GM10847 (cell line): ENCODE measurements around the gene ELMO1.

ENCODE experiments used
- POLR2A ChIP-seq: IDR thresholded peaks from 2 replicates; pipeline ENCODE4 v1.6.1; 2011; ENCODE audit not compliant: insufficient read length; ENCODE audit errors: extremely low read depth

The ELMO1 gene, protein sequence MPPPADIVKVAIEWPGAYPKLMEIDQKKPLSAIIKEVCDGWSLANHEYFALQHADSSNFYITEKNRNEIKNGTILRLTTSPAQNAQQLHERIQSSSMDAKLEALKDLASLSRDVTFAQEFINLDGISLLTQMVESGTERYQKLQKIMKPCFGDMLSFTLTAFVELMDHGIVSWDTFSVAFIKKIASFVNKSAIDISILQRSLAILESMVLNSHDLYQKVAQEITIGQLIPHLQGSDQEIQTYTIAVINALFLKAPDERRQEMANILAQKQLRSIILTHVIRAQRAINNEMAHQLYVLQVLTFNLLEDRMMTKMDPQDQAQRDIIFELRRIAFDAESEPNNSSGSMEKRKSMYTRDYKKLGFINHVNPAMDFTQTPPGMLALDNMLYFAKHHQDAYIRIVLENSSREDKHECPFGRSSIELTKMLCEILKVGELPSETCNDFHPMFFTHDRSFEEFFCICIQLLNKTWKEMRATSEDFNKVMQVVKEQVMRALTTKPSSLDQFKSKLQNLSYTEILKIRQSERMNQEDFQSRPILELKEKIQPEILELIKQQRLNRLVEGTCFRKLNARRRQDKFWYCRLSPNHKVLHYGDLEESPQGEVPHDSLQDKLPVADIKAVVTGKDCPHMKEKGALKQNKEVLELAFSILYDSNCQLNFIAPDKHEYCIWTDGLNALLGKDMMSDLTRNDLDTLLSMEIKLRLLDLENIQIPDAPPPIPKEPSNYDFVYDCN

DNA sequence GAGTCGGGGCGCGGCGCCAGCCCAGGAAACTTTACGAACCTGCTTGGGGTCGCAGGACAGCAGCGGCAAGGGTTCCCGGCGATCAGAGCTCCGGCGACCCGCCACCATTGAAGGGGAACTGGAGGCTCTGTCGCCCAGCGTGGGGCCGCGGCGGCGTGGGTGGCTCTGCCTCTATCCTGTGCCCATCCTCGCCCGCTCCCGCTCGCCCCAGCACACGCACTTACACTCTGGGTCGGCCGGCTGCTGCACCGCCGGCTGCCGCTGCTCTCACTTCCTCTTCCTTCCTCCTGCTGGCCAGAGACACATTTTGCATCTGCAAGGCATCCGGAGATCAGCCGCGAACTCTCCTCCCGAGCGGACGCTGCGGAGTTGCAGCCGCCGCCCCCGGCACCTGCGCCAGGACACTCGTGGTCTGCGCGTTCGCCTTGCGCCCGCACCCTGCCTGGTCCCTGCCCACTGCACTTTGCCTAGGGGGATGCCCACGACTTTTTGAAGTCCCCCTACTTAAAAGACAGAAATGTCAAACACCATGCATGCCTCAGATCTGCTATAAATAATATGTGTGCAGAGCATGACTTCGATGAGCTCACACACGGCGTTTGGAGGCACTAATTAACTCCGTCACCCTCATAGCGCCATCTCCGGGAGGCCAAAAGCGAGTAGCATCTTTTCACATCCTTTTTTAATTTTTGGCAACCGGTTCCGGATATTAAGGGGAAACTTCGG, at the start of gene ELMO1:
ELMO1 (minus strand) TSS at position 229 of the 726 bp plus-strand sequence. CDS start 106,174 bp downstream, outside the sequence.
- TF ChIP-seq POLR2A: no peak

DNA sequence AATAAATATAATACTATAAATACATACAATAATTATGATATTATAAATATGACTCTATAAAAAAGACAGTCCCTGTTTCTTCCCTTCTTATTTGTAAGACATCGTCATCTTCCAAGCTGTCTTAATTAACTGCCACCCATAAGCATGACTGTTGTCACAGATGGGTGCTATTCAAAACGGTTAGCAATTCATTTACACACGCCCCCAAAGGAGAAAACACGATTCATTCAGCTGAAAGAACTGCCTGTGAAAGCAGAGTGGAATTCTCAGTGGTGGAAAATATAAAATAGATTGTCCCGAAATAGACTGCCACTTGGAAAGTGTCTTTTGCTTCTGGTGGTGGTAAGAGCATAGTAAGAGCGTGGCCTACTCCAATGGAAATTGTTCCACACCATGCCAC, 48.9 kb upstream of the ELMO1 start:
- TF ChIP-seq POLR2A: no peak

DNA sequence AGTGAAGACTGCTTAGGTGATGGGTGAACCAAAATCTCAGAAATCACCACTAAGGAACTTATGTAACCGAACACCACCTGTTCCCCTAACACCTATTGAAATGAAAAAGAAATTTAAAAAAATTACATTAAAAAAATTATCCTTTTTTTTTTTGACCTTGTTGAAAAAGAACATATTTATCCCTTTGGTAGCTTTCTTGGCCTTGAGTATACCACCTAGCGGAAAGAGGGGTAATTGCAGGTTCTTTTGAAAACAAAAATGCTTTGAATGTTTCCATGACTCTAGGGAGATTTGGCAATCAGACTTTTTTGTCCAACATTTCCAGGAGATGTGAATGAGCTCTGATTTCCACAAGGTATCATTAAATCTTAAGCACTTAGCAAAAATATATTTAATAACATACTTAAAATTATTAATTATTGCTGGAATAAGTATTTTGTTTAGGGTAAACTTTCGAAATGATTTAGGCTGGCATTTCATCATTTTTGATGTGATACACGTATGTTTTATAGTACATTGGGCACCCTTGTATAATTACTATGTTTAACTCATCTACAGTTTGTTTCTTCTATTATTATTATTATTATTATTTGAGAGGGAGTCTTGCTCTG, 47.0 kb upstream of the ELMO1 start:
- TF ChIP-seq POLR2A: no peak

DNA sequence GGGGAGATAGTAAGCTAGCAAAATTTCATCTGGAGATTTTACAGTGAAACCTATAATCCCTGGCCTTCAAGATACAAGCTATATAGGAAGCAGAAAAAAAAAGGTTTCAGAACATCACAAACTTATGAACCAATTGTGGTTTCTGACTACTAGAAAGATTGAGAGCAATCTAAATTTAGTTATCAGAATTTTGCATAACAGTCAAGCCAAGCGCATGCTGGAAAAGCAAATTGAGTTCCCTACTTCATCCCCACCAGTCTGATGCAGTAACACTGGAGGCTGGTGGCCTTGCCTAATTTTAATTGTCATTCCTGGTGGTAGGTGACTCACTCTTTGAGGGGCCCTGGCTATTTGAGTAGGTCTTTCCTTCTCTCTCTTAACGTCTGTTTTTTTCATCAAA, 46.3 kb upstream of the ELMO1 start:
- TF ChIP-seq POLR2A: no peak

DNA sequence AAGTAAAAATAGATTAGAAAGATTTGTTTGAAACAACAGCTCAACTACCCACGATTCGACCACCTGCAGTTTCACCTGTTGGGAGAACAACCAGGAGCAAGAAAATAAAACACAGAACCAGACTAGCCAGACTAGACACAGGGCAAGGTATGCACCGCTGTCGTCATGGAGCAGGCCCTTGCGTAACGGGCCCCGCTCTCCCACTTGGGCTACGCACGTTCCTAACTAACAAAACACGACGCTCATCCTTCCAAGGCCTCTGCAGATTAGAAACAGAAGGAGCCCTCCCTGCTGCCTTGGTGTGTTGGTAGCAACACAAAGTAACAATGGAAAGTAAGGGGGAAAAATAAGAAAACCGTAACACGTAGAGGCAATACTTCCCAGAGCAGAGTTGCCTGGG, 45.1 kb upstream of the ELMO1 start:
- no peak for TF ChIP-seq POLR2A

DNA sequence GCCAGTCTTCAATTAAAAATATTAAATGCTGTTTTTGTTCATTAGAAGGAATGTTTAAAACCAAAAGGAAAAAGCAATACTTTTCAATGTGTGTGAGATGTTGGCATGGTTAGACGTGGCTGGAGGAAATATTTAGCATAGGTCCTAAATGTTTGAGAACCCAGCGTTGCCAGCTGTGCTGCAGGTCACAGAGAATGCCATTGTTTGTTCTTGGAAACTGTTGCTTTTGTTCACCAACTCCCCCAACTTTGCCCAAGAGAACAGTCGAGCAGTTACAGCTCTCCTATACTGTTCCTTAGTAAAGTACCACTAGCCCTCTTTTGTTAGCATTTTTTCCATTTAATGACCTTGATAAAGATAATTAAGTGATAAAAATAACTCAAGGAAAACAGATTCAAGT, 44.5 kb upstream of the ELMO1 start:
- no peak for TF ChIP-seq POLR2A

DNA sequence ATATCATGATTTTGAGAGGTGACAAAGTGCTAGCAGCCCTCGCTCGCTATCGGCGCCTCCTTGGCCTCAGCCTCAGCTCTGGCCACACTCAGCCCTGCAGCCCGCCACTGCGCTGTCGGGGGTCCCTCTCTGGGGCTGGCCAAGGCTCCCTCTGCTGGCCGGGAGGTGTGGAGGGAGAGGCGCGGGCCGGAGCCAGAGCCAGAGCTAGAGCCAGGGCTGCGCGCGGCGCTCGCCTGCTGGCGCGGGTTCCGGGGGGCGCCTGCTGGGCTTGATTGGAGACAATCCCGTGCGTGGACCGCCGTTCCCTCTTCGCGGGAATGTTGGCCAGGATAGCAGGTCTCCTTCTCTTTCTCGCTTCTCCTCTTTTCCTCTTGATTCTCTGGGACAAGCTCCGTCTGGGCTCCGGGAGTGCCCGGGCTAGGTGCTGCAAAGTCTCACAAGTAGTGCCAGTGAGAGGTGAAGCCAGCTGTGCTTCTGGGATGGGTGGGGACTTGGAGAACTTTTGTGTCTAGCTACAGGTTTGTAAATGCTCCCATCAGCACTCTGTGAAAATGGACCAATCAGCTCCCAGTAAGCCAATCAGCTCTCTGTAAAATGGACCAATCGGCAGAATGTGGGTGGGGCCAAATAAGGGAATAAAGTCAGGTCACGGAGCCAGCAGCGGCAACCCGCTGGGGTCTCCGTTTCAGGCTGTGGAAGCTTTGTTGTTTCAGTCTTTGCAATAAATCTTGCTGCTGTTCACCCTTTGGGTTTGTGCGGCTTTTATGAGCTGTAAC, 43.4 kb upstream of the ELMO1 start:
- TF ChIP-seq POLR2A: no peak

DNA sequence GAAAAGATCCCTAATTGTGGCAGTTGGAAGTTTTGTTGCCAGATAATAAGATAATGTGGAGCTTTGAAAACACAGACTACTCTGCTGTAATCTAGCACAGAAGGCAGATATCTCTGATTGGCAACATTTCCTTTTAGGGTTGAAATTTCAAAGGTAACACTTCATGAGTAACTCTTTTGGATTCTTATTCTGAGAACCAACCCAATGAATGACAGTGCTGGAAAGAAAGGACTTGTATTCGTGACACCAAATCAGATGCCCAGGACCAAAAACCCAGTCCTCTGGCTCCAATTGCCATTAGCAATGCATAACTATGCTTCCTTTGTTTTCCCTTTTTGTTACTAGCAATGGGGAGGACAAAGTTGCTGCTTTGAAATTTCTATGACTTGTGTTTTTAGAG, 41.0 kb upstream of the ELMO1 start:
- TF ChIP-seq POLR2A: no peak

DNA sequence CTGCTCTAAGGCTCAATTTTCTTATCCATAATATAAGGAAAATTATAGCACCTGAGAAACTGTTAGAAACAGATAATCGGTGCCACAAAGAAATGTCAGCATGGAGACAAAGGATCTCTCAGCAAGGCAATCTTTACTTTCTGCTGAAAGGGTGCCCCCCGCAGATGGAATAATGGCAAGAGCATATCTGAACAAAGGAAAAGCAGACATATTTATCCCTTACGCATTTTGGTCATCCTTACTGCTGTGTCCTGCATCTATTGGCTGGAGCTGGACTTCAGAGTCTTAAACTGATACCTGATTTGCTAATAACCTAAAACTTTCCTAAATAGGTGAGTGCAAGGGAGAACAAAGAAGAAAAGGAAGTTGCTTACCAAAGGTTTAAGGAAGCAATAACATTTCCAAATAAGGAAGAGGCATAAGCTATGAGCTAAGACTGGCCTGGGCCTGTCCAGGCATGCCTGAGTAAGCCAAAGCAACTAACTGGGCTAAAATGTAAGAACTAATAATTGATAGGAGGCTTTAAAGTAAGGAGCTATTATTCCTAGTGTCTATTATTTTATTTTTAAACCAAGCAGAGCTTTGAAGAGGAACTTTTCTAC, 39.6 kb upstream of the ELMO1 start:
- no peak for TF ChIP-seq POLR2A

DNA sequence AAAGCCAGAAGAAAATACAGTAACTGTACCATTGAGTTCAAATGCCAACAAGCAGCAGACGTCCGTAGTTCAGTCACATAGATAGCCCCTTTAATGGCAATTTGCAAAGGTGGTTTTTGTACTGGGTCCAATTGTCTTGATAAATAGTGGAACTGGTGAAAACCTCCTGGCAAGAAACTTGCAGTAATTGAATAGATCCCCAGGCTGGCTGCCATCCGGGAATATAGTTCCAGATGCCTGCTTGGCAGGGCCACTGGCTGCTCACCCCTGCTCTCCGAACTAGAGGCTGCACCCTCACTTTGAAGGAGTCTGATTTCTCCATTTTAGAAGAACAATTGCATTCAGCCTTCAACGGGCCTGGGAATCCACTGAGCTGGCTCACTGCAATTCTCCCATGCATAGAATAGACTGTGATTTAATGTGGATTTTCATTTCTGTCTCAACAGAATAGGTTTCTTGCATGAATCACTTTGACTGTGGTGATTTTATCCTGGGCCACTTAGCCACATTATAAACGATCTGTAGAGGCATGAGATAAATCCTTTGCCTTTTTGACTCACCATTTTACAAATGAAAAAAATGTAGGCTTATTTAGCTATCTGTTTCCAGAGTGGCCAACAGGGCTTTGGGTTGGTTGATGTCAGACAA, 35.9 kb upstream of the ELMO1 start:
- TF ChIP-seq POLR2A: no peak

DNA sequence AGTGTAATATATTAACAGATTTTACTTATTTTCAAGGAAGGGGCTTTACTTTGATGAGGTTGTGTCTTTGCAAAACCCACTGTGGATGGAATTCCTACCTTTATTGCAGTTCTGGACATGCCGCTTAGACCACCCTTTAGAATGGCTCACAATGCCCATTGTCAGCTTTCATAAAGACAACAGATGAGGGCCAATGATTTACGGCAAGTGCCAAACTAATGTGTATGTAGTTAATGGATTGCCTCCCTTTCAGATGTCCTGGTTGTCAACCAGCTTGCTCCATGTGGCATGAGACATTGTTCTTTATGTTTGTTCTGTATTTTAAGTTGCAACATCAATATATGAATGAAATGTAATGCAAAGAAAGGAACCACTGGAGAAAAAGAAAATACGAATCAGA, 35.0 kb upstream of the ELMO1 start:
- no peak for TF ChIP-seq POLR2A

DNA sequence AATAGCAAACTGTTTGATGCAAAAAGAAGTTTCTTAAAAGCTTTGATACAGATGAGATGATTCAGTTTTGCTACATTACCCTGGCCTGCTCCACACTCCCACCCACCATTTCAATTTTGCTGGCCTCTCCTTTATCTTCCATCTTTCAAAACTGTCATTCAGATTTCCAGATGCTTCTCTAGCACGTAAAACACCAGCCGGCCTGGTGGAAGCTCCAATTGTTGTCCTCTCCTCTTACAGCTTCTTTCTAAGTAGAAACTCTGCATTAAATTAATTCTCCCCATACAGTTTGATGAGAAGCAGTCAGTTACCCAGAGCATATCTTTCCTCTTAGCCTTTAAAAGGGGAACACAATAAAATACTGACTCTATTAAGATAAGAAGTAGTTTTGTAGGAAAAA, 34.3 kb upstream of the ELMO1 start:
- TF ChIP-seq POLR2A: no peak

DNA sequence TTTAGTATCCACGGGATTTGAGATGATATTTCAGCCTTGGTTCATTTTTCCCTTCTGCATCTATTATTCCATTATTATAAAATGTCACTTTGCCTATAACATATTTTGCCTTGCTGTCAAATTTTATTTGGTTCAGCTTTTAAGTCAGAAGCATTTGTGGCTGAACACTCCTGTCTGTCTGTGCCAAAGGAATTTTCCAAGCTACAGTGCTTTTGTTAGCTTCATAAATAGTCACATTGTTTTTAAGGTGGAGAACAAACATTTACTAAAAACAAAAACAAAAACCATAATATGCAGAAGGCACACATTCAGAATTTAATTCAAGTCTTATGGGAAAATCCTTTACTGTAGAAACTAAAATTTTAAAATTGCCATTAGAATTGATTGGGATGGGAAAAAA, 33.8 kb upstream of the ELMO1 start:
- no peak for TF ChIP-seq POLR2A

DNA sequence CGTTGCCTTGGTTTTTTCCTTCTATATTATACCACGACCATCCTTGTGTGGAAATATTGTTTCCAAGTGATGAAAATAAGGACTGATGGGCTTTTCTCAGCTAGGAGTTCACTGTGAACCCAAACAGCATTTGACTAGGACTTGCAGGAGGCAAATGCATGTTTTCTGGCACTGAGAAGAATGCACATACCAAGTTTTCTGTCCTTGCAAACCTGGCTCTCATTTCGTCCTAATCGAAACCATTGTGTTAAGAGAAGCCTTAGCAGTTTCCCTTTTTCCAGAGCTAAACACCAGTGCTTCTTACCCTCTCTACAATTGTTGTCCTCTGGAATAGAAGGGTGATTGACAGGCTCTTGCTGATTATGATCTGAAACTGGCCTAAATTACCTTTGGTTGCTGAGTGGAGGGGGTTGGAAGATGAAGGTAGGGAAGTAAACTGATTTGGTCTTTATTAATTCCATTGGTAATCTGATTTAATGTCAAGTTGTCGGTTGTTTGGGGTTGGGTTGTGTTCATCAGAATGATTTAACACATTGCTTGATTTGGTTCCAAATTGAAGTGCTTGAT, 33.1 kb upstream of the ELMO1 start:
- TF ChIP-seq POLR2A: no peak

DNA sequence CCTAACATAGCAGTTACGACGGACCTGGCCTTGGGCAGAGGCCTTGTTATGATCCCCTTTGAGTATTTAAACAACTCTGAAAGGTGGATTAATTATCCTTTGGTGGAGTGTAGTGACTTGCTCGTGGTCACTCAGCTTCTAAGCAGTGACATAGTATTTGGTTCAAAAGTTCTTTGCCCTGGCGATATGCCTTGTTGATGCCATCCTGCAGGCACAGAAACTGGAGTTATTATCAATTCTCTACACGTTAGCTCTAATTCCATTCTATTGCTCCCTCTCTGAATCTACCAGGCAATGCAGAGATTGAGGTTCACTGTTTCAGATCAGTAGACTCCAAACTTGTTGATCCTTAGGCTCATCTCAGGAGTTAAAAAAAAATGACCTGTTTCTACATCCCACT, 32.5 kb upstream of the ELMO1 start:
- TF ChIP-seq POLR2A: no peak
